ENCODE results near the gene CT45A9.
"Not testable (repeated sequence)": the region's sequence is repeated elsewhere in the genome, so short reads cannot be mapped to it uniquely, and the experiment has no call there.

CT45A9 gene

DNA sequence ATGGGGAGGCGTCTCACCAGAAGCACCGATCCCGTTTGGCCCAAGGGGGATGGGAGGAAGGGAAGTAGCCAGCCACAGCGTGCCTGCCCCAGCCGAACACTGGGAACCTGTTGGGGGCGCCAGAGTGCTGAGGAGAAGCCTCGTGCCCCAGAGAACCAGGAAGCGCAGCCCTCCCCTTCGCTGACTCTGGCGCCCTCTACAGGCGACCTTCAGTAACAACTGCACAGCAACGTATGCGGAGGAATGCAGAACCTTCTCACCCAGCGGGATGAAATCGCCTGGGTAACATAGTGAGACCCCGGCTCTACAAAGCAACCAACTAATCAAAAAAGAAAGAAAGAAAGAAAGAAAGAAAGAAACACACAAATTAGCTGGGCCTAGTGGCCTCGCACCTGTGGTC lies at the start of gene CT45A9:
CT45A9 (minus strand) TSS at position 101 of the 400 bp plus-strand sequence. CDS start 3,751 bp downstream, outside the sequence.
- not testable (repeated sequence) for H3K4me3 Mint-ChIP-seq; H3K9me3 Mint-ChIP-seq; H3K27me3 Mint-ChIP-seq; H3K27ac Mint-ChIP-seq; H3K36me3 Mint-ChIP-seq (ENCODE audit: low read depth); H3K4me1 Mint-ChIP-seq (ENCODE audit: low read depth)

- H3K36me3 Mint-ChIP-seq (ENCODE audit: low read depth); H3K4me1 Mint-ChIP-seq (ENCODE audit: low read depth); H3K27ac Mint-ChIP-seq; H3K27me3 Mint-ChIP-seq; H3K4me3 Mint-ChIP-seq; H3K9me3 Mint-ChIP-seq: not testable (repeated sequence)
Measured at GRCh38 chrX:135920516-135920915, 48.9 kb upstream of the CT45A9 start.

DNA sequence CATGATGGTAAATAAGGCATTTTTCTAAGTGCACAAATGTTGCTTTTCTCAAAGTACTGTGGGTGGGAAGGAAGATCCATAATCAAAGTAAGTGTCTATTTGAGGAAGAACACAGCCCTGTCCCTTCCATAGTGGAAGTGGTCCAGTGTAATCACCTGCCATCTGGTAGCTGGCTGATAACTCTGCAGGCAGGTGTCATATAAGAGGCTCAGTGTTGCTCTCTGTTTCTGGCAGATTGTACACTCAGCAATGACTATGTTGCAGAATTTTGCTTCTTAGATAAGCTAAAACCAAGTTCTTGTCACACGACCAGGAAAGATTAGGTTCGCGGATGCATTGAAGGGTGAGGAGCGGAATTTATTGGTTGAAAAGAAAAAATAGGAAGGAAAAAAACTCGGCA lies 42.8 kb upstream of the CT45A9 start:
- H3K27me3 Mint-ChIP-seq = no peaks in the 10 kb centered on the region
- no peaks in the 10 kb centered on the region for H3K4me1 Mint-ChIP-seq (ENCODE audit: low read depth)

GRCh38 chrX:135910251-135910650 lies 38.6 kb upstream of the CT45A9 start:
- Mint-ChIP-seq H3K4me1 (ENCODE audit: low read depth) (no peaks in the 10 kb centered on the region), H3K36me3 (ENCODE audit: low read depth) (no peaks in the 10 kb centered on the region), H3K27ac (no peak overlapping the region), H3K27me3 (no peaks in the 10 kb centered on the region), H3K9me3 (no peaks in the 10 kb centered on the region), H3K4me3 (no peak overlapping the region)

More for the DNA sequence above, 42.8 kb upstream of the CT45A9 start:
- no peaks in the 10 kb centered on the region for H3K9me3 Mint-ChIP-seq
- H3K36me3 Mint-ChIP-seq (ENCODE audit: low read depth) = no peaks in the 10 kb centered on the region
- H3K27ac Mint-ChIP-seq = no peak overlapping the region
- no peak overlapping the region for H3K4me3 Mint-ChIP-seq

DNA sequence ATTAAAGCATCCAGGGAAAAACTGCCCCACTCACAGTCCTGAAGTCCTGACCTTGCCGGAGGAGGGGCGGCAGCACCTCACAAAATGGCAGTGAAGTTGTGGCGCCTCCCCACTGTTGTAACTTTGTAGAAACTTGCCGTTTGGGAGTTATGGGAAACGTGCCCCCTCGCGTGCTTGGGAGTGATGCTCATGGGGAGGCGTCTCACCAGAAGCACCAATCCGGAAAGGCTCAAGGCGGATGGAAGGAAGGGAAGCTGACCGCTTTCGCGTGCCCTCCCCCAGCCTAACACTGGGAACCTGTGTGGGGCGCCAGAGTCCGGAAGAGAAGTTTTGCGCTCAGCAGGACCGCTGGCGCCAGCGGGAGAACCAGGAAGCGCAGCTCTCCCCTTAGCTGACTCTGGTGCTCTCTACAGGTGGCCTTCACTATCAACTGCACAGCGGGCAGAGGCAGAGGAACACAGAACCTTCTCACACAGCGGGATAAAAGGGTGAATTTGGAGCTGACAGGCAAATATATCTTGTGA lies 21.7 kb upstream of the CT45A9 start, which contains the start of the genes CT45A10 and SAGE1:
CT45A10 (minus strand) TSS at position 151 of the 524 bp plus-strand sequence. CDS start 8,100 bp downstream, outside the sequence.
SAGE1 (plus strand) TSS at position 423 of the 524 bp plus-strand sequence. CDS start 2,527 bp downstream, outside the sequence.
- Mint-ChIP-seq H3K27ac (no peak within 1 kb of the TSS), H3K4me3 (no peak within 1 kb of the TSS), H3K4me1 (ENCODE audit: low read depth) (no peaks in the 10 kb centered on the region), H3K9me3 (no peaks in the 10 kb centered on the region), H3K27me3 (no peaks in the 10 kb centered on the region), H3K36me3 (ENCODE audit: low read depth) (no peaks in the 10 kb centered on the region)

DNA sequence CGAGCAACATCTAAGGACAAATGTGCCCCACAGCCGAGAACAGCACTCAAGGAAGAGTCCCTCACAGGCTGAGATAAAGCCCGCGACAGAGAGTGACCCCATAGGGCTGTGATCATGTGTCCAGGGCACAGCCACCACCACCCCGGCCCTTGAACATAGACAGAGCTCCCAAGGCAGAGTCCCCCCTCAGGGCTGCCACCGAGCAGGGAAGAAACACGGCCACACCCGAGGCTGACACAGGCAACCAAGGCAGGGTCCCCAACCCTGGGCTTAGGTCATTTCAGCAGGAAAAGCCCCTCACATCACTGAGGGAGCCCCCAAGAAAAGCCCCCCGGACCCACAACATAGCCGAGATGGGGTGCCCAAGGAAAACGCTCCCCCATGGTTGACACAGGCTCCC lies 21.2 kb upstream of the CT45A9 start:
- Mint-ChIP-seq H3K27ac (no peak overlapping the region), H3K9me3 (no peaks in the 10 kb centered on the region), H3K4me1 (ENCODE audit: low read depth) (no peaks in the 10 kb centered on the region), H3K4me3 (no peak overlapping the region), H3K36me3 (ENCODE audit: low read depth) (no peaks in the 10 kb centered on the region), H3K27me3 (no peaks in the 10 kb centered on the region)

DNA sequence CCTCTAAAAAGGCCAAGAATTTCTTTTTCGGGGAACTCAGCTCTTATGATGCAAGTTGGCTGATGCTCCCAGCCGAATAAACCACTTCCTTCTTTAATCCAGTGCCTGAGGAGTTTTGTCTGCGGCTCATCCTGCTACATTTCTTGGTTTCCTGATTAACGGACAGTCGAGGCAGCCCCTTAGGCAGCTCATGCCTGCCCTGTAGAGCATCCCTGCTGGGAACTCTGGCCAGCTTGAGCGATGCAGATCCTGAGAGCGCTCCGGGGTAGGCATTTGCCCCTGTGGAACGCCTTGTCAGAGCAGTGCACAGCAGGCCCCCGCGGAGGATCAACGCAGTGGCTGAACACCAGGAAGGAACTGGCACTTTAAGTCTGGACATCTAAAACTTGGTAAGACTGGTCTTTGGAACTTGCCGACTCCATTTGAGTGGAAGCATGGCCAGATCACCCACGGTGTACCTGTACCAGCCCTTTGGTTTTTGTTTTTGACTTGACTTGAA lies 18.5 kb upstream of the CT45A9 start:
- Mint-ChIP-seq H3K4me1 (ENCODE audit: low read depth) (no peaks in the 10 kb centered on the region), H3K27me3 (no peaks in the 10 kb centered on the region), H3K9me3 (no peaks in the 10 kb centered on the region), H3K27ac (no peak overlapping the region), H3K36me3 (ENCODE audit: low read depth) (no peaks in the 10 kb centered on the region), H3K4me3 (no peak overlapping the region)

- H3K9me3 Mint-ChIP-seq = not testable (repeated sequence)
Measured at GRCh38 chrX:135888976-135889375, 17.4 kb upstream of the CT45A9 start.

DNA sequence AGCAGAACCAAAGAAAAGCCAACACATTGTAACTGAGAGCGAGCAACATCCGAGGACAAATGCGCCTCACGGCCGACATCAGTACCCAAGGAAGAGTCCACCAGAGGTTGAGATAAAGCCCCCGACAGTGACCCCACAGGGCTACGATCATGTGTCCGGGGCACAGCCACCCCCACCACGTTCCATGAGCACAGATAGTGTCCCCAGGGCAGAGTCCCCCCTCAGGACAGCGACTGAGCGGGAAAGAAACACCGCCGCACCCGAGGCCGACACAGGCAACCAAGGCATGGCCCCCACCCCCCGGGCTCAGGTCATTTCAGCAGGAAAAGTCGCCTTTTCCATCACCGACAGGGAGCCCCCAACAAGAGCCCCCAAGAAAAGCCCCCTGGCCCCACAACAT lies 16.6 kb upstream of the CT45A9 start:
- H3K9me3 Mint-ChIP-seq; H3K36me3 Mint-ChIP-seq (ENCODE audit: low read depth); H3K4me1 Mint-ChIP-seq (ENCODE audit: low read depth); H3K27ac Mint-ChIP-seq; H3K4me3 Mint-ChIP-seq; H3K27me3 Mint-ChIP-seq: not testable (repeated sequence)

More at GRCh38 chrX:135888976-135889375, 17.4 kb upstream of the CT45A9 start:
- not testable (repeated sequence) for H3K4me3 Mint-ChIP-seq; H3K27me3 Mint-ChIP-seq; H3K36me3 Mint-ChIP-seq (ENCODE audit: low read depth); H3K27ac Mint-ChIP-seq; H3K4me1 Mint-ChIP-seq (ENCODE audit: low read depth)

DNA sequence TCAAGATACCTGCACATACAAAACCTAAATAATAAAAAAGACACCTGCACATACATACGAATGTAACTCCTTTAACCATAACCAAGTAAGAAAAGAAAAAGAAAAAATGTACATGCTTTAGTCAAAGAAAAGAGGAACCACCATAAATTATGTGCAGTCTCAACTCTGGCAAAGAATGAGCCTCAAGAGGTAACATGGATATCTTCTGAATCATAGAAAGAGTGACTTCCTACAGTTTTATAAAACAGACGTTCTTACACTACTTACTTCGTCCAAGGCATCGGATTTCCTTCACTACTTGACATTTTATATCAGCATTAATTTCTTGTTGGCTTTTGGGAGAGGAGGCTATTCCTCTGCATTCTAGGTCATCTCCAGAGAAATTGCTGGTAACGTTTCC lies 11.1 kb upstream of the CT45A9 start:
- H3K27me3 Mint-ChIP-seq; H3K27ac Mint-ChIP-seq; H3K4me3 Mint-ChIP-seq; H3K36me3 Mint-ChIP-seq (ENCODE audit: low read depth); H3K4me1 Mint-ChIP-seq (ENCODE audit: low read depth); H3K9me3 Mint-ChIP-seq: not testable (repeated sequence)

- not testable (repeated sequence) for H3K4me3 Mint-ChIP-seq; H3K36me3 Mint-ChIP-seq (ENCODE audit: low read depth); H3K27me3 Mint-ChIP-seq; H3K9me3 Mint-ChIP-seq; H3K27ac Mint-ChIP-seq; H3K4me1 Mint-ChIP-seq (ENCODE audit: low read depth)
Measured at GRCh38 chrX:135854438-135854837, 17.2 kb downstream of the CT45A9 start, which contains the start of gene CT45A8. Gene CT45A8 (minus strand): TSS chrX:135854538. CDS start chrX:135850783, 3,755 bp downstream.

DNA sequence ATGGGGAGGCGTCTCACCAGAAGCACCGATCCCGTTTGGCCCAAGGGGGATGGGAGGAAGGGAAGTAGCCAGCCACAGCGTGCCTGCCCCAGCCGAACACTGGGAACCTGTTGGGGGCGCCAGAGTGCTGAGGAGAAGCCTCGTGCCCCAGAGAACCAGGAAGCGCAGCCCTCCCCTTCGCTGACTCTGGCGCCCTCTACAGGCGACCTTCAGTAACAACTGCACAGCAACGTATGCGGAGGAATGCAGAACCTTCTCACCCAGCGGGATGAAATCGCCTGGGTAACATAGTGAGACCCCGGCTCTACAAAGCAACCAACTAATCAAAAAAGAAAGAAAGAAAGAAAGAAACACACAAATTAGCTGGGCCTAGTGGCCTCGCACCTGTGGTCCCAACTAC lies 34.4 kb downstream of the CT45A9 start, which contains the start of gene CT45A7:
CT45A7 (minus strand) TSS at position 101 of the 400 bp plus-strand sequence. CDS start 3,747 bp downstream, outside the sequence.
- H3K4me3 Mint-ChIP-seq, H3K9me3 Mint-ChIP-seq: not testable (repeated sequence)

GRCh38 chrX:135819912-135820311 lies 51.7 kb downstream of the CT45A9 start, which contains the start of gene CT45A2:
Gene CT45A2 (minus strand): TSS chrX:135820012. CDS start chrX:135816265, 3,747 bp downstream.
- not testable (repeated sequence) for H3K4me3 Mint-ChIP-seq; H3K27me3 Mint-ChIP-seq; H3K4me1 Mint-ChIP-seq (ENCODE audit: low read depth); H3K27ac Mint-ChIP-seq; H3K9me3 Mint-ChIP-seq; H3K36me3 Mint-ChIP-seq (ENCODE audit: low read depth)

More for the DNA sequence above, 34.4 kb downstream of the CT45A9 start, which contains the start of gene CT45A7:
- H3K27ac Mint-ChIP-seq; H3K4me1 Mint-ChIP-seq (ENCODE audit: low read depth); H3K36me3 Mint-ChIP-seq (ENCODE audit: low read depth); H3K27me3 Mint-ChIP-seq: not testable (repeated sequence)
